DND-41 (cell line): ENCODE data around the gene DHRSX.

Experiments used
- CTCF ChIP-seq: IDR thresholded peaks from 2 replicates; pipeline ENCODE4 v1.5.1; 2012; ENCODE audit warnings: borderline replicate concordance, low read length, moderate library complexity, mild to moderate bottlenecking; ENCODE audit not compliant: poor library complexity, severe bottlenecking; ENCODE audit errors: extremely low read depth
- EZH2 ChIP-seq: IDR thresholded peaks from 3 replicates; pipeline ENCODE4 v1.6.1; 2012; ENCODE audit warnings: borderline replicate concordance, low read depth, mild to moderate bottlenecking, moderate library complexity, low read length, inconsistent platforms; ENCODE audit not compliant: severe bottlenecking

- TF ChIP-seq CTCF (no peak), EZH2 (no peak)
Observed at GRCh38 chrX:2336181-2336580, 164.6 kb downstream of the DHRSX start.
